TTC549 (cell line): ENCODE results near the gene CAGE1.
"Not testable (repeated sequence)": the region's sequence is repeated elsewhere in the genome, so short reads cannot be mapped to it uniquely, and the experiment has no call there.

Source experiments
- FAIRE-seq: peaks from 2 replicates; lab custom pipeline; 2012; peaks lifted over from hg19 to GRCh38; lab: Jason Lieb, UNC

Gene CAGE1

GRCh38 chr6:7409740-7410139 is 20.2 kb upstream of the CAGE1 start:
- FAIRE-seq: no peak

- no peak for FAIRE-seq
These were observed 17.2 kb upstream of the CAGE1 start for GRCh38 chr6:7406743-7407142.

DNA sequence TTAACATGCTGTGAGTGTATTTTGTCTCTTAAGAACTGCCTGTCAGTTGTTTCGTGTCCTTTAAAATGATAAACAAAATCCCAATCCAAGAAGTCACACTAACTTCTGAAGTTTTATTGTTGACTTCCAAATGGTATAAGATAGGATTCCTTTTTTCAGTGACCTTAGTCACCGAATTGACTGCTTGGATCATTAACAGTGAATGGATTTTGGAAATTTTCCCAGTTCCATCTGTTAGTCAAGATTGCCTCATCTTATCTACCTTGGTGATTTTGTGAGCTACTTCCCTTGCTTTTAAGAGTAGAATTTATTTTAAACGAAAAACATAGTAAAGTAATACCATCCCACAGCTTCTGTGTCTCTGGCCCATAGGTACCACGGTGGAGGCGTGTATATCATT is 15.0 kb upstream of the CAGE1 start:
- FAIRE-seq: no peak

DNA sequence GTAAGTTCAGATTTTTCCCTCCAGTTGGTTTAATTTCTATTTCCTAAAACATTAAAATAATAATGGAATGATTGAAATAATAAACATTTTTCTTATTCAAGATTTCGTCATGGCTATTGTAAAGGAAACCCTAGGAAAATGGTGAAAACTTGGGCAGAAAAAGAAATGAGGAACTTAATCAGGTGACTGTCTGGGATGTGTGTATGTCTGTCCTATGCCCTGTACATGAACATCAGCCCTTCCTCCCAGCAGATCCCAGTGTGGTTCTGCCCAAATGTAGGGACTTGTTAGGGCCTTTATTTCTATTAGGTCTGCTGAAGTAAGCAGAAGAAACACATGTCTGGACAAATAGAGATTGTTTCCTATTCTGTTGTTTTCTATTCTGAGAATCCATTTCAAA is 13.2 kb upstream of the CAGE1 start:
- no peak for FAIRE-seq

DNA sequence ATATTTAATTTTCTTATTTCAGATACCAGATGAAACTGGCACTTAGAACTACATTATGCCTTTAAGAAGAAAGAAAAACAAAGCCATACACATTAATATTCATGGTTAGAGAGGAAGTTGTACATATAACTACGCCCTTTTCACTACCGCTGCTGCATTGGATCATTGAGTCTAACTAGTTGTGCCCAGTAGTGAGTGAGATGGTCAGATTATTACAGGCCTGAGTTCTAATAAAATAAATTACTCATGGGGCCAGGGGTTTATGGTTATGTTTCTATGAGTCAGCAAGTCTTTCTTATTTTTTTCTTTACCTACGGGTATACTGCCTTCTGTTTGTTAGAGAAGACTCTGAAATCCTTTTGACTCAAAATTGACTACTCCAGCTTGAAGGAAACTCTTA is 11.5 kb upstream of the CAGE1 start:
- FAIRE-seq: no peak

GRCh38 chr6:7392402-7392801 is 2.9 kb upstream of the CAGE1 start:
- FAIRE-seq: no peak

DNA sequence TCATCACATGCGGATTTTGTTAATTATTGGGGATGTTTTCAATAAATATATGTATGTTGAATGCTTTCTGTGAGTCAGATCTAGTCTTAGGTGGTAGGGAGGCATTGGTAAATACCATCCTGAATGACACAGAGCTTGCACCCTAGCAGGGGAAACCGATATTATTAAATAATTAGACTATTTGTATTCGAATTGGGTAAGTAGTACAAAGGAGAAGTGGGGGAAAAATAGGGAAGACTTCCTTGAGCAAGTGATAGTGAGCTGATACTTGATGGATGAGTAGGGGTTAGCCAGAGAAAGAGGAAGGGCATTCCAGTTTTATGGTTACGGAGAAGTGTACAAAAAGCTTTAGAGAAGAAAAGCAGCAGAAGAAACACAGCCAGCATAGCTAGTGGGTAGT is 1.6 kb upstream of the CAGE1 start:
- FAIRE-seq: no peak

DNA sequence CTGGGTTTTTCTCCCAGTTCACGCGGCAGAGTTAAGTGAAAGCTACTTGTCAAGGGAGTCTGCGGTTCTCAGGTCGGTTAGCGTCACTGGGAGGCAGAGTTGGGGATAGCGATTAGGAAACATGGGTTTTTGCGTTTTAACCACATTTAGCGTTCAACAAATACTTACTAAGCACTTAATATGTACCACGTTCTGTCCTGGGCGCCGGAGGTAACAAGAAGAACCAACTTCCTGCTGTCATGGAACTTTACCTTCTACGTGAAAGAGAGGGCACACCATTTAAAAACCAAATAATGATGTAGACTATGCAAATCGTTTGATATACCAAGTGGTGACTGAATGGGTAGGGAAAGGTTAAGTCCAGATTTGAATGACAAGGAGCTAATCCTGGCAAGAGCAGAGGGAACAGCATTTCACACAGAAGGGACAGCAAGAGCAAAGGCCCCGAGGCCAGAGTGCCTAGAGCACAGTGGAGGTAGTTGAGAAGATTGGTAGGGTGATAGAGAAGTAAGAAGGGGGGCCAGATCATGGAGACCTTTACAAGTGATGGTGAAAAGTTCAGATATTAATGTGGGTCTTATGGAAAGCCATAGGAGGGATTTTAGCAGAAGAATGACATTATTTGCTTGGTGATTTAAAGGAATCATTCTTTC is 810 bp upstream of the CAGE1 start:
- no peak for FAIRE-seq

- FAIRE-seq: no peak
These were observed 436 bp downstream of the CAGE1 start for GRCh38 chr6:7389162-7389450.

DNA sequence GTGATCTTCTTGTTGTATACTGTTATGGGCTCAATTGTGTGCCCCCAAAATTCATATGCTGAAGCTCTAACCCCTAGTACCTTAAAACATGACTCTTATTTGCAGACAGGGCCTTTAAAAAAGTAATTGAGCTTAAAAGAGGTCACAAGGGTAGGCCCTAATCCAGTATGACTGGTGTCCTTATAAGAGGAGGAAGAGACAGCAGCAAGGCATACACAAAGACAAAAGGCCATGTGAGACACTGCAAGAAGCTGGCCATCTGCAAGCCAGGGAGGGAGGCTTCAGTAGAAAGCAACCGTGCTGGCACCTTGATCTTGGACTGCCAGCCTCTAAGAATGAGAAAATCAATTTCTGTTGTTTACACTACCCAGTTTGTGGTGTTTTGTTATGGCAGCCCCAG is 8.4 kb downstream of the CAGE1 start:
- no peak for FAIRE-seq

- FAIRE-seq: no peak
These were observed 10.8 kb downstream of the CAGE1 start for GRCh38 chr6:7378740-7379139.

DNA sequence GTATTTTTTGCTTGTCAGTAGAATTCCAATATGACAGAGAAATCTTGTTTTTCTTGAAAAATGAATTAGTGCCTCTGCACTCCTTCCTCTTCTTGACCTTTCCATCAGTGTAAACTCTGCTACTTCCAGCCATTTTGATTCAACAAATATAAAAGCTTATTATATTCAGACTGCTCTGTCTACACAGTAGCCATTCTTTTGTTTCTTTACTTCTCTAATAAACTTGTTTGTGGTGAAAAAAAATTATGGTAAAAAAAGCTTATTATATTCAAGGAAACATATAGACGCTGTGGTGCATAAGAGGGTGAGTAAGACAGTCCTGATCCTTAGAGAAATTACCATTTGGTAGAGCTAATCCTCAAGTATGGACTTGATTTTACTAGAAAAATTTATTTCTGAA is 11.6 kb downstream of the CAGE1 start:
- no peak for FAIRE-seq

DNA sequence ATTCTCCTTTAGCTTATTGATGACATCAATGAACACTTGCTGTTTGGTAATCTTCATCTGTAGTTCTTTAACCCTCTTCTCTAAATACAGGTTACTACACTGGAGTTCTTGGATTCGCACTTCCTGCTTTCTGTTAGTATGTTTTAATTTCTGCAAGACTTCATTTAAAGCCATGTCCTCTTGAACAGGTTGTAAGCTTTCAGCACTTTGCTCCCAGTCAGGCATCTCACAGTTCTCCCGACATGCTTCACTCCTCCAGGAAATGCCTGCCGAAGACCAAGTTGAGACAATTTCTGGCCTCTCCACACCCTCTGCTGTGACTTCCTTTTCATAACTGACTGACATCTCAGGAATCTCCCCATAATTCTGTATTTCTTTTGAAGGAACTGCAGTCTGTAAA is 15.8 kb downstream of the CAGE1 start:
- no peak for FAIRE-seq

DNA sequence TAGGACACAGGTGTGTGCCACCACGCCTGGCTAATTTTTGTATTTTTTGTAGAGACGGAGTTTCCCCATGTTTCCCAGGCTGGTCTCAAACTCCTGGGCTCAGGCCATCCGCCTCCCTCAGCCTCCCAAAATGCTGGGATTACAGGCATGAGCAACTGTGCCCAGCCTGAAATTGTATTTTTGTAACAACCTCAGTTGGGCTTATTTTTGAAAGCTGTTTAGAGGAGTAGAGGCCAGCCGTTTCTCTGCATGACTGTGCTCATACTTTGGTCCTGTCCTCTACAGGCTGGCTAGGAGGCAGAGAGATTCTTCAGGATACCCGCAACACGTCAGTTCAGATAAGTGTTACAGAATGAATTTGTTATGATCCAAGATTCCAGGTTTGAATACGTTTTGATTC is 22.1 kb downstream of the CAGE1 start:
- no peak for FAIRE-seq

GRCh38 chr6:7351916-7352315 is 37.6 kb downstream of the CAGE1 start:
- FAIRE-seq: not testable (repeated sequence)

- not testable (repeated sequence) for FAIRE-seq
These were observed 39.0 kb downstream of the CAGE1 start for GRCh38 chr6:7350591-7350990.

GRCh38 chr6:7347551-7347997 is 42.0 kb downstream of the CAGE1 start:
- not testable (repeated sequence) for FAIRE-seq

DNA sequence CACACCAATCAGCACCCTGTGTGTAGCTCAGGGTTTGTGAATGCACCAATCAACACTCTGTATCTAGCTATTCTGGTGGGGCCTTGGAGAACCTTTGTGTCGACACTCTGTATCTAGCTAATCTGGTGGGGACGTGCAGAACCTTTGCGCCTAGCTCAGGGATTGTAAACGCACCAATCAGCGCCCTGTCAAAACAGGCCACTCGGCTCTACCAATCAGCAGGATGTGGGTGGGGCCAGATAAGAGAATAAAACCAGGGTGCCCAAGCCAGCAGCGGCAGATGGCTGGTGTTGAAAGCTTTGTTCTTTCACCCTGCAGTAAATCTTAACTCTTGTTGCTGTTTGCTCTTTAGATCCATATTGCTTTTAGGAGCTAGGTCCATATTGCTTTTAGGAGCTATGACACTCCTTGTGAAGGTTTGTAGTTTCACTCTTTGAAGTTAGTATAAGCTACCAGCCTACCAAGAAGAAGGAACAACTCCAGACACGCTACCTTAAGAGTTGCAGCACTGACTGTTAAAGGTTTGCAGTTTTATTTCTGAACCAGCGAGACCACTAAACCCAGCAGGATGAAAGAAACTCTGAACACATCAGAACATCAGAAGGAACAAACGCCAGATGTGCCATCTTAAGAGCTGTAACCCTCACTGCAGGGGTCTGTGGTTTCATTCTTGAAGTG is 44.6 kb downstream of the CAGE1 start:
- not testable (repeated sequence) for FAIRE-seq

- no peak for FAIRE-seq
These were observed 45.7 kb downstream of the CAGE1 start for GRCh38 chr6:7343546-7344475.

- no peak for FAIRE-seq
These were observed 47.4 kb downstream of the CAGE1 start for GRCh38 chr6:7341989-7342742.

GRCh38 chr6:7341271-7341670 is 48.3 kb downstream of the CAGE1 start:
- no peak for FAIRE-seq

- not testable (repeated sequence) for FAIRE-seq
These were observed 50.4 kb downstream of the CAGE1 start for GRCh38 chr6:7339007-7339732.
